Epidermal melanocyte (primary cell): ENCODE results near the gene SLC5A6.
A peak's percentile ranks its signal among the peaks of the same experiment; 100 is the strongest.

Experiments
- DNase-seq: peaks from one replicate; pipeline ENCODE4 v3.0.0; 2011; ENCODE audit warnings: low spot score; ENCODE audit not compliant: insufficient read length

The SLC5A6 gene

GRCh38 chr2:27236626-27237025, 24.6 kb upstream of the SLC5A6 start:
- no peak for DNase-seq

DNA sequence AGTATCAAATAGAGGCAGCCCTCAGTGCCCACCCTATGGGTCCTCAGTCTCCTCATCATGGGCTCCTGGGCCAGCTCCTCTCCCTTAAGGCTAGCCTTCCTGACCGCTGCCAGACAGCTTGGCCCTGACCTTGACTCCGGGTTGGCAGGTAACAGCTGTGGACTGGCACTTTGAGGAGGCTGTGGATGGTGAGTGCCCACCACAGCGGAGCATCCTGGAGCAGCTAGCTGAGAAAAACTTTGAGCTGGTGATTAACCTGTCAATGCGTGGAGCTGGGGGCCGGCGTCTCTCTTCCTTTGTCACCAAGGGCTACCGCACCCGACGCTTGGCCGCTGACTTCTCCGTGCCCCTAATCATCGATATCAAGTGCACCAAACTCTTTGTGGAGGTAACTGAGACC, 24.1 kb upstream of the SLC5A6 start:
- no peak for DNase-seq

DNA sequence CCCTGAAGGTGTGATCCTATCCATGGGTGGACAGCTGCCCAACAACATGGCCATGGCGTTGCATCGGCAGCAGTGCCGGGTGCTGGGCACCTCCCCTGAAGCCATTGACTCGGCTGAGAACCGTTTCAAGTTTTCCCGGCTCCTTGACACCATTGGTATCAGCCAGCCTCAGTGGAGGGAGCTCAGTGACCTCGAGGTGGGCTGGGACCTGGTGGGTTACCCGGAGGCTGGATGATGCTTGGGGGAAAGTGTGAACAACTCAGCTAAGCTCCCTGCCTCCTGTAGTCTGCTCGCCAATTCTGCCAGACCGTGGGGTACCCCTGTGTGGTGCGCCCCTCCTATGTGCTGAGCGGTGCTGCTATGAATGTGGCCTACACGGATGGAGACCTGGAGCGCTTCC, 21.3 kb upstream of the SLC5A6 start:
- no peak for DNase-seq

DNA sequence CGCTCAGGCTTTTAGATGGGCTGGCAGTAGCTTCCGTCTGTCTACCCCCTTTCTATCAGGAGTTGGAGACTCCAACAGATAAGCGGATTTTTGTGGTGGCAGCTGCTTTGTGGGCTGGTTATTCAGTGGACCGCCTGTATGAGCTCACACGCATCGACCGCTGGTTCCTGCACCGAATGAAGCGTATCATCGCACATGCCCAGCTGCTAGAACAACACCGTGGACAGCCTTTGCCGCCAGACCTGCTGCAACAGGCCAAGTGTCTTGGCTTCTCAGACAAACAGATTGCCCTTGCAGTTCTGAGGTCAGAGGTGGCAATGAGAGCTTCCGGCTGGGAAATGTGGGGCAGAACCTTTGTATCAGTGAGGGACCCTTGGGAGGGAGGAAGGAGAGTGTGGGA, 19.9 kb upstream of the SLC5A6 start:
- DNase-seq: no peak

DNA sequence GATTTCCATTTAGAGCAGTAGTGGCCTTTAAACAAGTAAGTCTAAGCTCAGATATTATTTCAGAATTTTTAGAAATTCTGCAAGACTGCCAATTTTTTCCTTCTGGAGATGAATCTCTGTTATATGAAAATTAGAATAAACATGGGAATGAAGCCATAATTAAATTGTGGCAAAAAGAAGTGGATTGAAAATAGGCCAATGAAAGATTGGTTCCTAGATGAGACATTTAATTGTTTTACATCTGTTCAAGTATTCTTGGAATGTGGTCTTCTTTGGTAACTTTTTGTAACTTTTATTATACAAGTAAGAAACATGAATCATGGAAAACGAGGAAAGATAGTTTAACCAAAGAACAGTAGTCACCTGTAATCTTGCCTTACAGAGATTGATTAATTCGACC, 15.4 kb upstream of the SLC5A6 start:
- no peak for DNase-seq

GRCh38 chr2:27225526-27225925, 13.5 kb upstream of the SLC5A6 start:
- no peak for DNase-seq

GRCh38 chr2:27223416-27223815, 11.3 kb upstream of the SLC5A6 start:
- no peak for DNase-seq

DNA sequence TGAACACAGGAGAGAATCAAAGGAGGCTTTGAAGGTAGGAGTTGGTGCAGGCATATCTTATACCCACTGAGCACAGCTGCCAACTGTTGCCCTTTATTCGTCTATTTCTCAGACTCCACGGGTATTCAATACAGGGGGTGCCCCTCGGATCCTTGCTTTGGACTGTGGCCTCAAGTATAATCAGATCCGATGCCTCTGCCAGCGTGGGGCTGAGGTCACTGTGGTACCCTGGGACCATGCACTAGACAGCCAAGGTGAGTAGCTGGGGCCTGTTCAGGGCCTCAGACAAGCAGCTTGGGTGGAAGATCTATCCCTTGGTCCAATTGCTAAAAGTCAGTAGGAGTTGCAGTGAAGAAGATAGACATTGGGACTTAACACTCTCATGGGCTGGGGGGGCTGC, 10.3 kb upstream of the SLC5A6 start:
- no peak for DNase-seq

DNA sequence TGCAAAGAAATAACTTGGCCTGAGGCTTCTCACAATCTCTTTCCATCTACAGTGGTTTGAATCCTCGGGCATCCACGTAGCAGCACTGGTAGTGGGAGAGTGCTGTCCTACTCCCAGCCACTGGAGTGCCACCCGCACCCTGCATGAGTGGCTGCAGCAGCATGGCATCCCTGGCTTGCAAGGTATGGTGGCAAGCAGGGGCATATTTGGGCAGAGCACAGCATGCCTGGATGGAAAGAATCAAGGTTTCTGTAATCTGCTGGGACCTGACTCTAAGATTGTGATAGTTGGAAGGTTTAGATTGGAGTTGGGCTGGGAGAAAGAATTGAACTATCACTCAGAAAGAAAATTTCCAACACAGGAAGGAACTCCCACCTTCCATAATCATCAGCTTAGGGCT, 9.1 kb upstream of the SLC5A6 start:
- DNase-seq: no peak

GRCh38 chr2:27220091-27220490, 8.0 kb upstream of the SLC5A6 start:
- DNase-seq: no peak

GRCh38 chr2:27219091-27219490, 7.0 kb upstream of the SLC5A6 start:
- DNase-seq: no peak

GRCh38 chr2:27218614-27219013, 6.5 kb upstream of the SLC5A6 start:
- no peak for DNase-seq

DNA sequence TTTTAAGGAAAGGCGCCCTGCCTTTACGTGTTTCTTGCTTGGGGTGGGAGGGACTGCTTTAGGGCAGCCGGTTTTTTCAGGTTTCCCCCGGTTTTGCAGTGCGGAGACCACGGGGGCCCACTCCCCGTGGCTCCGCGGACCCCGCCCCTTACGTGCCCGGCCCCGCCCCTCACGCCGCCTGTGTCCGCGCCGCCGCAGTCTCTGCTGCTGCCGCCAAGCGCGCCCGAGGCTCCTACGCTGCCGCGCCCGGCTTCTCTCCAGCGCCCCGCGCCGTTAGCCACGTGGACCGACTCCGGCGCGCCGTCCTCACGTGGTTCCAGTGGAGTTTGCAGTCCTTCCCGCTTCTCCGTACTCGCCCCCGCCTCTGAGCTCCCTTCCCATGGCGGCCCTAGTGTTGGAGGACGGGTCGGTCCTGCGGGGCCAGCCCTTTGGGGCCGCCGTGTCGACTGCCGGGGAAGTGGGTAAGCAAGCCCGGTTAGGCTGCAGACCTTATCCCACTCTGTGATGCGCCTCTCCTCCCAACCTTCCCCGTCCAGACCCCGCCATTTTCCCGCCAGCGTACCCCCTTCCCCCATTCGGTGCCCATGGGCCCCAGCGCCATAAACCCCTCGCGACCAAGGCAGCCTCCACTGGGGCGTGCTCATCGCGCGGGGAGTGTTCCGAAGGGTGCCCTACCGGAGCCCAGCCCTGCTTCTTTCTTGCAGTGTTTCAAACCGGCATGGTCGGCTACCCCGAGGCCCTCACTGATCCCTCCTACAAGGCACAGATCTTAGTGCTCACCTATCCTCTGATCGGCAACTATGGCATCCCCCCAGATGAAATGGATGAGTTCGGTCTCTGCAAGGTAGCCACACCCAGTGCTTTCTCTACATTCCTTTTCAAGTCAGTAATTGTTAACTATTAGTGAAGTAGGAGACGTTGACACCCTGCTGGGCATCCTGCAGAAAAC, 5.4 kb upstream of the SLC5A6 start, which contains the start of gene CAD:
Gene CAD, plus strand, starts transcription at position 197 of the 949 bp plus-strand sequence. Its CDS starts 183 bp downstream, at position 380.
- peak; percentile 81 for DNase-seq

GRCh38 chr2:27216416-27217137, 4.5 kb upstream of the SLC5A6 start:
- DNase-seq: no peak

DNA sequence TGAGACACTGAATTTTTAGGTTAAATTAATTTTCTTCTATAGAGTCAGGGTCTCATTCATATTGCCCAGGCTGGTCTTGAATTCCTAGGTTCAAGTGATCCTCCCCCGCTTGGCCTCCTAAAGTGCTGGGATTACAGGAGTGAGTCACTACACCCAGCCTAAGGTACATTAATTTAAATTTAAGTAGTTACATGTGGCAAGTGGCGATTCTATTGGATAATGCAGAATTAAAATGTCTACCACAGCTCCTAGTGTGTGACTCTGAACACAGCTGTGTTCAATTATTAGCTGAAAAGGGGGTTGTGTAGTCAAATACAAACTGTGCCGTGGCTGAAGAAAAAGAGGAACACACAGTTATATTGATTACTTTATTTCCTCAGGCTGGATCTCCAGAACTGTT, 2.9 kb upstream of the SLC5A6 start:
- no peak for DNase-seq

- no peak for DNase-seq
These were observed 781 bp upstream of the SLC5A6 start for GRCh38 chr2:27212626-27213471.

DNA sequence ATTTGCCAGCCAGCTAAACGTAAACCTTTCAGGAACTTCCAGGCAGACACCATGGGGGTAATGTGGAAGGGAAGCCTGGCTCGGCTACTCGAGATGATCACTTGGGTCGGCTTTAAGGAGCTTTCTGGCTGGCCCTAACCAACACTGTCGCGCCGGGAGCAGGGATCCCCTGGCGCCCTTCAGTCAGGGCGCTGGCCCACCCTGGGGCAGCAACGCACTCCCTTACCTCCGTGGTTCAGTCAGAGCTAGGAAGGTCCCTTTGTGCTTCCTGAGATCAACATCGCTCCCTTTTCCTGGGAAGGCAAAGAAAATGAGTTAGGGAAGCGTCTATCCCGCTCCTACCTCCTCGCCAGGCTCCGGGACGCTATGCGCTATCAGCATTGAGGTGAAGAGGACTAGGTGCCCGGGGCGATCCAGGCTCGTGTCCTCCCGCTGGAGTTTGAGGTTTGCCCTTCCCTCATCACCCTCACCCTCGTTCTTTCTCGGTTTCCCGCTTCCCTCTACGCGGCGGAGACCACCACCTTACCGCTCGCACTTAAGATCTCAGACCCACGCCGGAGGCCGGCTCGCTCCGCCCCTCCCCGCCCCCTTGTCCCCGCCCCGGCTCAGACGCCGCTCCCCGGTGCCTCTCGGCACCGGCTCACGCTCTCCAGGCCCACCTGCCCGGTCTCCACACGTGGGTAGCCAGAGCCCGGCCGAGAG, 676 bp downstream of the SLC5A6 start:
- no peak for DNase-seq

- DNase-seq: no peak
These were observed 2.3 kb downstream of the SLC5A6 start for GRCh38 chr2:27209621-27210401.

GRCh38 chr2:27208486-27209050, 3.5 kb downstream of the SLC5A6 start:
- no peak for DNase-seq

DNA sequence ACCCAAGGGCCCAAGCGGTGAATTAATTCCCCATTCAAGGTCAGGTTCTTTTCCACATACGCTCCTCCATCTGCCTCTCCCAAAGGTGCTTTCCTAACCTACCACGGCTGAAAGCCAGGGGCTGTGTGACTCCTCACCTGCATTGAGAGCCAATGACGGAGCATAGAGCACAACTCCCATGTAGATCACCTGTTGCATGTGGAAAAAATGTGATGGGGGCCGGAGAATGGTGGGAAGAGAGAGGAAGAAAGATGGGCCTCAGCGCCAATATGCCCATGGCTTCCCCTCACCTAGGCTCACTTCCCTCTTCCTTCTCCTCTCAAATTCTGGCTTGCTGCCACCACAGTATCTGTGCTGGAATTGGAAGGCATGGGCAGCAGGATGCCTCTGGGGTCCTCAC, 5.7 kb downstream of the SLC5A6 start:
- no peak for DNase-seq
